ENCODE measurements around the gene ANKLE2.

The ANKLE2 gene

DNA sequence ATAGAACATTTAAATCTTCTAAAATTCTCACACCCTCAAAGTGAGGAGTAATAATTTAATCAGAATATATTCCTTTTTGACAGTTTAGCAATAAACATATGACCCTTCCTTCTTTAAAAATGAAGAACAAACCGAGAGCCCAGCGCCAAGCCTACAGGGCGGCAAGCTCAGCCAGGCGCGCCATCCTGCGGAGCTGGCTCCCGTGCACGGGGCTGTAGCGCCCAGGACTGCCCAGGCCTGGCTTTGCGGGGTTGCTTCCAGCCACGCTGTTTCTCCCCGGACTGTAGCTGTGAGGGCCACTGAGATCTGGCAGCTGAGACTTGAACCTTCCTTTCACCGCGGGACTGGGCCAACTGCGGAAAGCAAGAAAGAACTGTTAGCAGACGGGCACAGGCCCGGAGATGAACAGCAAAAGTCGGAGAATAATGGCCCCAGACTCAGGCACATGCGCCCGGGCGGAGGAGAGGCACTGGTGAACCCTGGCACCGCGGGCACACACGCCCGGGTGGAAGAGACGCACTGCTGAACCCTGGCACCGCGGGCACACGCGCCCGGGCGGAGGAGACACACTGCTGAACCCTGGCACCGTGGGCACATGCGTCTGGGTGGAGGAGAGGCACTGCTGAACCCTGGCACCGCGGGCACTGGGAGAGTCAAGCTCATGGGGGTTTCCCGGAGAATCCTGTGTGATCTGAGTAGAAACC lies 34.4 kb downstream of the ANKLE2 start:
- TF ChIP-seq, protein P1, sequence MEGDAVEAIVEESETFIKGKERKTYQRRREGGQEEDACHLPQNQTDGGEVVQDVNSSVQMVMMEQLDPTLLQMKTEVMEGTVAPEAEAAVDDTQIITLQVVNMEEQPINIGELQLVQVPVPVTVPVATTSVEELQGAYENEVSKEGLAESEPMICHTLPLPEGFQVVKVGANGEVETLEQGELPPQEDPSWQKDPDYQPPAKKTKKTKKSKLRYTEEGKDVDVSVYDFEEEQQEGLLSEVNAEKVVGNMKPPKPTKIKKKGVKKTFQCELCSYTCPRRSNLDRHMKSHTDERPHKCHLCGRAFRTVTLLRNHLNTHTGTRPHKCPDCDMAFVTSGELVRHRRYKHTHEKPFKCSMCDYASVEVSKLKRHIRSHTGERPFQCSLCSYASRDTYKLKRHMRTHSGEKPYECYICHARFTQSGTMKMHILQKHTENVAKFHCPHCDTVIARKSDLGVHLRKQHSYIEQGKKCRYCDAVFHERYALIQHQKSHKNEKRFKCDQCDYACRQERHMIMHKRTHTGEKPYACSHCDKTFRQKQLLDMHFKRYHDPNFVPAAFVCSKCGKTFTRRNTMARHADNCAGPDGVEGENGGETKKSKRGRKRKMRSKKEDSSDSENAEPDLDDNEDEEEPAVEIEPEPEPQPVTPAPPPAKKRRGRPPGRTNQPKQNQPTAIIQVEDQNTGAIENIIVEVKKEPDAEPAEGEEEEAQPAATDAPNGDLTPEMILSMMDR (IDR thresholded peaks at IDR 0.05; ENCODE audit: control insufficient read depth, extremely low read depth, insufficient read depth), result no peak
- H3K4me3 ChIP-seq (ENCODE audit: low read depth, low read length), result no peak overlapping the region
- no peak for DNase-seq (ENCODE audit: low read depth)

DNA sequence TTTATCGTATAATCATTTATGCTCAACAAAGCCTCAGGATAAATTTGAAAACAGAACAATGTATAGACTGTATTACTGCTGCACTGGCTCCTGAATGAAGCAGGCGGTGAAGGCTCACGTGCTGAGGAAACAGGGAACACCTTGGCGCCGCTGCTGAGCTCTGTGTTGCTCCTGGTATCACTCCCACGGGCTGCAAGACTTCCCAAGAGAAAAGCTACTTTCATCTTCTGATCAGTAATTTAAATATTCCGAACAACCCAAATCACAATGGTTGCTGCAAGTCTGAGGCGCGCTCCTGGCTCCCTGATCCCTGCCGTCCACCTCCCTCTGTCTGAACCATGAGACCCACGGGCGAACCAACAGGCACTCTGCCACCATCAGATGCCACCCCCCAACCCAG lies 35.2 kb downstream of the ANKLE2 start:
- TF ChIP-seq, protein P1 (IDR thresholded peaks at IDR 0.05; ENCODE audit: control insufficient read depth, extremely low read depth, insufficient read depth), result no peak
- no peak for DNase-seq (ENCODE audit: low read depth)
- no peak overlapping the region for H3K4me3 ChIP-seq (ENCODE audit: low read depth, low read length)

- DNase-seq (ENCODE audit: low read depth), result no peak
- TF ChIP-seq, protein P1 (IDR thresholded peaks at IDR 0.05; ENCODE audit: control insufficient read depth, extremely low read depth, insufficient read depth), result no peak
- no peak overlapping the region for H3K4me3 ChIP-seq (ENCODE audit: low read depth, low read length)
Observed at GRCh38 chr12:132724506-132725241, 37.0 kb downstream of the ANKLE2 start.

DNA sequence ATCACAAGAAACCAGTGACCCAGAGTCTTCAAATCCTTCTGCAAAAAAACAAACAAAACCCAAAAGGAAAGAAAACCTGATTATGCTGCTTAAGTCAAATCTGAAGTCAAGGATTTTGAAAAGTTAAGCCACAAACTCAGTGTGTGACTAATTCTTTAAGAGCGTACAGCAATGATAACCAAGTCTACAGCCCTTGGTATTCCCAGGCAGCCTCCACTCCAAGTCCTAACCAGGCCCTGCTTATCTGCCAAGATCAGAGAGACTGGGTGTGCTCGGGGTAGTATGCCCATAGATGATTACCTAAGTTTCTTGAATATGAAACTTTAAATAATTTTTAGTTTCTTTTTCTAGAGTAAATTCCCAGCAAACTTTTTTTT lies 37.9 kb downstream of the ANKLE2 start:
- DNase-seq (ENCODE audit: low read depth), result no peak
- TF ChIP-seq, protein P1 (IDR thresholded peaks at IDR 0.05; ENCODE audit: control insufficient read depth, extremely low read depth, insufficient read depth), result no peak
- no peak overlapping the region for H3K4me3 ChIP-seq (ENCODE audit: low read depth, low read length)

GRCh38 chr12:132723015-132723763 lies 38.4 kb downstream of the ANKLE2 start:
- DNase-seq (ENCODE audit: low read depth), result no peak
- TF ChIP-seq, protein P1 (IDR thresholded peaks at IDR 0.05; ENCODE audit: control insufficient read depth, extremely low read depth, insufficient read depth), result no peak
- H3K4me3 ChIP-seq (ENCODE audit: low read depth, low read length), result no peak overlapping the region

GRCh38 chr12:132720606-132721345 lies 40.9 kb downstream of the ANKLE2 start:
- H3K4me3 ChIP-seq (ENCODE audit: low read depth, low read length), result no peak overlapping the region
- TF ChIP-seq, protein P1 (IDR thresholded peaks at IDR 0.05; ENCODE audit: control insufficient read depth, extremely low read depth, insufficient read depth), result no peak
- DNase-seq (ENCODE audit: low read depth), result no peak
